ENCODE measurements around the gene GALNTL6. TPM values are rescaled to one million over a fixed set of nuclear protein-coding genes. Genes with fewer than 3 reads are reported as not detected.

The GALNTL6 gene
- total and polyA plus RNA-seq, 2 experiments from 2014 or later = 0.38 to 0.40 TPM

DNA sequence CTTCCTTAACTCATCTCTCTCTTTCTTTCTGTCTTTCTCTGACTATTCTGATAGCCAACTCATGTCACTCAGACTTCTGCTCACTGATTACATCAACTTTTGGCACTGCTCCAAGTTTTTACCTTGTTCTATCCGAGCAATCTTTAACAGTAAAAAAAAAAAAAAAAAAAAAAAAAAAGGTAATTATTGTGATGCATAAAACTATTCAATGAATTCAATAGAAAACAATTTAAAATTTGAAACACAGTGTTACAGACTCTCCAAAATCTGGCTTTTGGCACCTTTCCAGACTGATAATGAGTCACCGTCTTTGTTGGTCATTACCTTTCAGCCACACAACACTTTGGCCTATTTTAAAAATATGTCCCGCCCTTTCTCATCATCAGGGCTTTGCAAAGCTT, 229.5 kb downstream of the GALNTL6 start (continued):
- no peak for TF ChIP-seq POLR2AphosphoS5 (IDR thresholded peaks at IDR 0.05; ENCODE audit: low read depth)
- TF ChIP-seq, protein P1, sequence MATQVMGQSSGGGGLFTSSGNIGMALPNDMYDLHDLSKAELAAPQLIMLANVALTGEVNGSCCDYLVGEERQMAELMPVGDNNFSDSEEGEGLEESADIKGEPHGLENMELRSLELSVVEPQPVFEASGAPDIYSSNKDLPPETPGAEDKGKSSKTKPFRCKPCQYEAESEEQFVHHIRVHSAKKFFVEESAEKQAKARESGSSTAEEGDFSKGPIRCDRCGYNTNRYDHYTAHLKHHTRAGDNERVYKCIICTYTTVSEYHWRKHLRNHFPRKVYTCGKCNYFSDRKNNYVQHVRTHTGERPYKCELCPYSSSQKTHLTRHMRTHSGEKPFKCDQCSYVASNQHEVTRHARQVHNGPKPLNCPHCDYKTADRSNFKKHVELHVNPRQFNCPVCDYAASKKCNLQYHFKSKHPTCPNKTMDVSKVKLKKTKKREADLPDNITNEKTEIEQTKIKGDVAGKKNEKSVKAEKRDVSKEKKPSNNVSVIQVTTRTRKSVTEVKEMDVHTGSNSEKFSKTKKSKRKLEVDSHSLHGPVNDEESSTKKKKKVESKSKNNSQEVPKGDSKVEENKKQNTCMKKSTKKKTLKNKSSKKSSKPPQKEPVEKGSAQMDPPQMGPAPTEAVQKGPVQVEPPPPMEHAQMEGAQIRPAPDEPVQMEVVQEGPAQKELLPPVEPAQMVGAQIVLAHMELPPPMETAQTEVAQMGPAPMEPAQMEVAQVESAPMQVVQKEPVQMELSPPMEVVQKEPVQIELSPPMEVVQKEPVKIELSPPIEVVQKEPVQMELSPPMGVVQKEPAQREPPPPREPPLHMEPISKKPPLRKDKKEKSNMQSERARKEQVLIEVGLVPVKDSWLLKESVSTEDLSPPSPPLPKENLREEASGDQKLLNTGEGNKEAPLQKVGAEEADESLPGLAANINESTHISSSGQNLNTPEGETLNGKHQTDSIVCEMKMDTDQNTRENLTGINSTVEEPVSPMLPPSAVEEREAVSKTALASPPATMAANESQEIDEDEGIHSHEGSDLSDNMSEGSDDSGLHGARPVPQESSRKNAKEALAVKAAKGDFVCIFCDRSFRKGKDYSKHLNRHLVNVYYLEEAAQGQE (IDR thresholded peaks at IDR 0.05; ENCODE audit: unreplicated experiment) = no peak
- TF ChIP-seq CREB1 (CRISPR knock-in tag; IDR thresholded peaks at IDR 0.05; ENCODE audit: low read depth) = no peak
- TF ChIP-seq, protein P2, sequence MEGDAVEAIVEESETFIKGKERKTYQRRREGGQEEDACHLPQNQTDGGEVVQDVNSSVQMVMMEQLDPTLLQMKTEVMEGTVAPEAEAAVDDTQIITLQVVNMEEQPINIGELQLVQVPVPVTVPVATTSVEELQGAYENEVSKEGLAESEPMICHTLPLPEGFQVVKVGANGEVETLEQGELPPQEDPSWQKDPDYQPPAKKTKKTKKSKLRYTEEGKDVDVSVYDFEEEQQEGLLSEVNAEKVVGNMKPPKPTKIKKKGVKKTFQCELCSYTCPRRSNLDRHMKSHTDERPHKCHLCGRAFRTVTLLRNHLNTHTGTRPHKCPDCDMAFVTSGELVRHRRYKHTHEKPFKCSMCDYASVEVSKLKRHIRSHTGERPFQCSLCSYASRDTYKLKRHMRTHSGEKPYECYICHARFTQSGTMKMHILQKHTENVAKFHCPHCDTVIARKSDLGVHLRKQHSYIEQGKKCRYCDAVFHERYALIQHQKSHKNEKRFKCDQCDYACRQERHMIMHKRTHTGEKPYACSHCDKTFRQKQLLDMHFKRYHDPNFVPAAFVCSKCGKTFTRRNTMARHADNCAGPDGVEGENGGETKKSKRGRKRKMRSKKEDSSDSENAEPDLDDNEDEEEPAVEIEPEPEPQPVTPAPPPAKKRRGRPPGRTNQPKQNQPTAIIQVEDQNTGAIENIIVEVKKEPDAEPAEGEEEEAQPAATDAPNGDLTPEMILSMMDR (conservative IDR thresholded peaks at IDR 0.05; ENCODE audit: low read depth in 2 of 2) = no peak

DNA sequence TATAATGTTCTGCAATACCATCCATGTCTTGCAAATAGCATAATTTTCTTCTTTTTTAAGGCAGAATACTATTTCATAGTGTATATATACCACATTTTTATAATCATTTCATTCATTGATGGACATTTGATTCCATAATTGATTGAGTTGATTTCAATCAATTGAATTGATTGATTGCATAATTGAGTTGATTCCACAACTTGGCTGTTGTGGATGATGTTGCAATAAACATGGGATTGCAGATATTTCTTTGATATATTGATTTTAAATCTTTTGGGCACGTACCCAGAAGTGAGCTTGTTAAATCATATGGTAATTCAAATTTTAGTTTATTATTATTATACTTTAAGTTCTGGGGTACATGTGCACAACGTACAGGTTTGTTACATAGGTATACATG, 232.8 kb downstream of the GALNTL6 start:
- no peak overlapping the region for H3K4me3 ChIP-seq
- 0 out of 2 replicates have a peak, but pooled peaks cover 6% of the 10 kb centered on the region for H3K4me1 ChIP-seq (ENCODE audit: insufficient read depth)
- Mint-ChIP-seq H3K36me3 (ENCODE audit: low read depth) (no peaks in the 10 kb centered on the region), H3K4me1 (no peaks in the 10 kb centered on the region), H3K27ac (no peak overlapping the region), H3K9me3 (no peaks in the 10 kb centered on the region), H3K27me3 (ENCODE audit: insufficient read depth, low read depth, poor library complexity) (no peaks in the 10 kb centered on the region), H3K4me3 (no peak overlapping the region)
- H4K20me1 ChIP-seq (replicated peaks; ENCODE audit: insufficient read depth) = no peaks in the 10 kb centered on the region
- no peaks in the 10 kb centered on the region for H3K36me3 ChIP-seq (ENCODE audit: insufficient read depth)
- no peaks in the 10 kb centered on the region for H3K27me3 ChIP-seq (ENCODE audit: insufficient read depth)
- ATAC-seq = no peak
- H3K4me2 ChIP-seq = no peak overlapping the region
- H3K9me2 ChIP-seq (ENCODE audit: insufficient read depth) = no peaks in the 10 kb centered on the region
- TF ChIP-seq ZNF331 (CRISPR knock-in tag; IDR thresholded peaks at IDR 0.05; ENCODE audit: low read depth) = no peak
- TF ChIP-seq, protein P1 (IDR thresholded peaks at IDR 0.05; ENCODE audit: unreplicated experiment) = no peak
- TF ChIP-seq, protein P2 (conservative IDR thresholded peaks at IDR 0.05; ENCODE audit: low read depth in 2 of 2) = no peak
- no peak for TF ChIP-seq EZH2 (IDR thresholded peaks at IDR 0.05; ENCODE audit: low read depth, unreplicated experiment)
- H3F3A ChIP-seq (replicated peaks; ENCODE audit: low read depth) = no peaks in the 10 kb centered on the region
- H3K79me2 ChIP-seq (replicated peaks; ENCODE audit: insufficient read depth) = no peaks in the 10 kb centered on the region
- no peak for DNase-seq (ENCODE audit: low spot score)
- no peak overlapping the region for H3K27ac ChIP-seq (ENCODE audit: low read depth)
- H2AFZ ChIP-seq = no peak overlapping the region
